GM18499 (cell line): ENCODE measurements around the gene SYNE1.

ENCODE experiments used
- ATAC-seq: cut with Tn5 transposase; IDR thresholded peaks from one replicate; pipeline ENCODE4 v1.9.1; 2021; ENCODE audit warnings: moderate number of reproducible peaks; ENCODE audit not compliant: insufficient read depth, unreplicated experiment

Gene SYNE1

DNA sequence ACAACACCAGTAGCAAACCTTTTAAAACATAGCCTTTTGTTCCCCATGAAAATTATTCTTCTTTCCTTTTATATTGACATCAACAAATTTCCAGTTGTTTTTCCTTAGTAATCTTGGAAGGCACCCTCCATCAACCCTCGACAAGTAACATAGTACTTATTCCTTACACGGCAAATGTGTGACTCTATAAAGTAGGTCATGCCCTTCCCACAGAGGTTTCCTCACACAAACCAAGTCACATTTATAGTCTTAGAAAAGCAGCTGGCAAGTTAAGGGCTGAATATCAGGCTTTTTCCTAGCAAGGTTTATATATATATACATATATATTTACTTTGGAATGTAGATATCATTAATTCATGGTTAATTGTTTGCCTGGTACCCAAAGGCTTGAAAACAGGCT lies 371.5 kb downstream of the SYNE1 start:
- ATAC-seq: no peak

DNA sequence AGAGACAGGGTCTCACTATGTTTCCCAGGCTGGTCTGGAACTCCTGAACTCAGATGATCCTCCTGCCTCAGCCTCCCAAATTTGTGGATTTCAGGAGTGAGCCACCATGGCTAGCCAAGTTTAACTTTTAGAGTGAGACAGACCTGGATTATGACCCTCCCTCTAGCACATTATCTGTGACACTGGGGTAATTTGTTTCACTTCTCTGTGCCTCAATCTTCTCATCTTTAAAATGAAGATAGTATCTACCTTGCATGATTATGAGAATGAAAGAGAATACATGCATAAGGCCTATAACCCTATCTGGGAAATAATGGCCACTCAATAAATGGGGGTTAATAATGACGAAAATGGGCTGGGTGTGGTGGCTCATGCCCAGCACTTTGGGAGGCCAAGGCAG lies 373.6 kb downstream of the SYNE1 start:
- no peak for ATAC-seq

DNA sequence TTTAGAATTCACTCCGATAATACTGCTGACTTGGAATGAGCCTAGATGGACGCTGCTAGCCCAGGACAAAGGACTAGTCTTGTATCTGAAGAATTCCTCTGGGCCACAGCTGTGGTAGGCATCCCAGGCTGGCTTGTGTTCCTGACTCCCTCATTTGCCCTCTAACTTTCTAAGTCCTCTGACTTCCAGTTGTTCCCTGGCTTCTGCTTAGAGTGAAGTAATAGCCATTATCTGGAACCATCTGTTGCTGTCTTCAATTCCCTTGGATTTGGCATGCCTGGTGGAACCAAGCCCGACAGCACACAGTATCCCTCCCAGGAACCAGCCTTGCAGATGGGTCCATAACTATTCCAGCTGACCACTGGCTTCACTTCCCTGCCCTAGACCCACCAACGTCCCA lies 376.0 kb downstream of the SYNE1 start:
- ATAC-seq: no peak

DNA sequence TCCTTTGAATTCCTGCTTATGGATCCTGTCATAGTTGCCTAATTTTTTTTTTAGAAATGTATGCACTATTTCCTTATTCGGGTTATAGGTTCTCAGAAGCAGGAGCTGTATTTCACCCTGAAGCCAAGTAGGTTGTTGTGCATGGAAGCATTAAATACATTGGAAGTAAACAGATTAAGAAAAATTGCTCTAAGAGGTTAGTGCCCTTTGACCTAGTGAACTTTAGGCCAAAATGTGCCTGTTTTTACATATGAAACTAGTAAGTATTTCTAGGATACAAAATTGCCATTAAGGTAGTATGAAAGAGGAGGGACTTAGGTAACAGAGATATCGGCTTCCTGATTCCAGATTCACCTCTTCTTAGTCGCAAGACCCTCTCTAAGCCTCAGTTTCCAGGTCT lies 377.9 kb downstream of the SYNE1 start:
- ATAC-seq: no peak

DNA sequence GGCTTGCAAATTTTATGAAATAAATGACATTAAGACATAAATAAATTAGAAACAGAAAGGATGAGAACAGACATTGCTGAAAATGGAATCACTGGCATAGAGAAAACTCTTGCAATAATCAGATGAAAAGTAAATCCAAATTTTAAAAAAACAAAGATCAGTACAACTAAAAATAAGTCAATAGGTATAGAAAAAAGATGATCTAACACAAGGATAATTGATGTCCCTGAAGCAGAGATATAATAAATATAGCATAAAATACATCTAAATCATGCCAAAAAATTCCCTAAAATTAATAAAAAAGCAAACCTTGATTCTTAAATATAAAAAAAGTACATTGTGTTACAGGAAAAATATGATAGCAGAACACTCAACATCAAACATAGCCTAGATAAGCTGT lies 379.6 kb downstream of the SYNE1 start:
- no peak for ATAC-seq

DNA sequence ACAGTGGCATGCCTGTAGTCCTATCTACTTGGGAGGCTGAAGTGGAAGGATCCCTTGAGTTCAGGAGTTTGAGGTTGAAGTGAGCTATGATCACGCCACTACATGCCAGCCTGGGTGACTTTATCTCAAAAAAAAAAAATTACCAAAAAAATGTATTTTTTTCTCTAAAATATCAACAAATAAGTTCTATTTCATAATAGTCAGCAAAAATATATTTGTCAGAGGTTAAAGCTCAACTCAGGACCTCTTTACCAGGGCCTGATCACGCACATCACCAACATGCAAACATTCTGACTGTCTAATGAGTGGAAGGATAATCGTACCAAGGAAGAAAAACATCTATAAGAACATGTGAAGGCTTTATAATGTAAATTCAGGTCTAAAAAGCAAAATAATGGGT lies 387.0 kb downstream of the SYNE1 start:
- no peak for ATAC-seq

DNA sequence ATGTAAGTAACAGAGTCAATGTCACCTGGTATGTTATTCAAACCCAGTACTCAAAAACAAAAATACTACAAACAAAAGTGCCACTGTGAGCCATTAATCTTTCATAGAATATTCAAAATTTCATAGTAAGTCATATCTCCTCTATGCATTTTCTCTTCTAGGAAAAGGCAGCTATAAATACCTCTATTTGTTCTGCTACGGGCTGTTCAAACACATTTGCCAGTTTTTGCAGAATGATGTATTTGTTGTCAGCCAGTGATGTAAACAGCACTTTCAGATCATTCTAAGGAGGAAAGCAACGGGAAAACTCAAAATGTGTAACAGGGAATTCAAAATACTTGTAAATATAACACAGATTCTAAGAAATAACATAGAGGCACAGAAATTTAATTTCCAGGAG lies 388.2 kb downstream of the SYNE1 start:
- ATAC-seq: no peak

DNA sequence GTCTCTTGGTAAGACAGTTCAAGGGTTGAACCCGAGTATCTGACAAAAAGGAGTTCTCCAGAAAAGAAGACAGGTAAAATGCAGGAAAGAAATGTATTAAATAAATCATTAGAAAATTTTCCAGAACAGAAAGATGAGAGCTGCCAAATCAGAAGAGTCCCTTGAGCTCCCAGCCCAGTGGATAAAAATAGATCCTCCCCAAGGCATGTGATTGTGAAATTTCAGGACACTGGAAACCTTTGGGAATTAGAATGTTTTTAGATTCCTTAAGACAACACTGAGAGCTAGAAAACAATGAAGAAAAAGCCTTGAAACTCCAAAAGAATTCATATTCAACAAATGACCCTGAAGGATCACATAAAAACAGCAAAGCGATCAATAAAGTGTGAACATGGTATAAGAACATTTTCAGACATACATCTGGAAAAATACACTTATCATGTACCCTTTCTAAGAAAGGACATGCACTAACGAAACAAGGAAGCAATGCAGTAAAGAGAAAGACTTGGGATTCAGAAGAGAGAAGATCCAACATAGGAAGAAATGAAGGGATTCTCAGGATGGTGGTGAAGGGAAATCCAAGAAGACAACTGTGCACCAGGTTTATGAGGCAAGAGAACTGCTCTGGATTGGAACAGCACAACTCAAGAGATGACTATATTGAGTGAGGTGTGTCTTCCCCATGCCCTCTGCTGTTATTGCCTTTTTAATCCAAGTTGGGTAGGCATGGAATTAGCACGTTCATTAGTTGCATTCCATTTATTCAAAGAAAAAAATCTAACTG lies 390.4 kb downstream of the SYNE1 start:
- ATAC-seq: no peak

DNA sequence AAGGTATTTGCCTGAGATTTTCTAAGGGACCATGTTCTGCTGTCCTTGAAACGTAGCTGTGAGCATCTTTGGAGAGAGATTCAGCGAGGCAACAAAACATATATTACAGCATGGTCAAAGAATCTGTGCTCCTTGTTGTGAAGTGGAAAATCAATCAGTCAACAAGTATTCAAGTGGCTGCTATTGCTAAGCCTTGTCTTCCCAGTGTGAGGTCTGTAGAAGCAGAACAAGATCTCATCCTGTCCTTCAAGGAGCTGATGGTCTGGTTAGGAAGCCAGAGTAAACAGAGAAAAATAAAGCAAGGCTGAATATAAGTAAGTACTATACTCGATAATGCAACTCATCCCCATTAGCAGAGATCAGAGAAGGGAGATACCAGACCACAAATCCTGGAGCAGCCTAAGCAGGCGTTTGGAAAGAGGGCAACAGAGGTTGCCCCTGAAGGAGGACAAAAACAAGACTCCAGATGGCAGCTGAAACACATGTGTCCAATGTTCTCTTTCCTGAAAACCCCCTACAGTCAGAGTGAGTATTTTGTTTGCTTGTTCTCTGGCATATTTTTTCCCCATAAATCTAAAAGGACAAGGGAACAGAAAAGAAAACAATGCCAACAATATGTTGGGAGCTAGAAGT lies 392.0 kb downstream of the SYNE1 start:
- no peak for ATAC-seq

DNA sequence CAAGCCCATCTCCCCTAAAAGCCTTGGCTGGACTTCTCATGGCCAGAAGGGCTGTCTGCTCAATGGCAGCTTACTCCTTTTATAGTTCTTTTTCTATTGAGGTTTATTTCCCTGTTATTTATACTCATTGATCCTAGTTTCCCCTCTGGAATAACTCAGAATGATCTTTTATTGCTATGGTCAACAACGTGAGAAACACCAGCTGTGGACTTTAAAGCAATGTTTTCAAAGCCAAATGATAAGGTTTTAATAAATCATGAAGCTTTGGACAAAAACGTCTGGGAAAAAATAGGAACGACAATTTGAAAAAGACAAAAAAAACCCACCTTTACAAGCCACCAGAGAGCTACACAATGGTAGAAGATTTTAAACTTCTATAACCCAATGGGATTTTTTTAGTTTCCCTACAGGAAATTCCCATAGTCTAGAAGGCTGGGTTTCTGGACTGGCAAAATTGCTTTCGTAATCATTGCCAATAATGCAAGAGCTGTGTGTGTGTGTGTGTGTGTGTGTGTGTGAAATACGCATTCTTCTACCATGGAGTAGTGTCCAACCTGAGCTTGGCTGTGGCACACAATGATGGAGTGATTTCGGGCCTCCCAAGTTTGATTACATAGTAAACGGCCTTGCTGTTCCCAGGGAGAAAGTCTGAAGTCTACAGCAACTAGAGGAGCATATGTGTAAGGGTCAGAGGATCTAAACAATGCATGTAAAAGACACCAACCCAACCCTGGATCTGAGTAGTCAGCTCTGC lies 396.0 kb downstream of the SYNE1 start:
- no peak for ATAC-seq

DNA sequence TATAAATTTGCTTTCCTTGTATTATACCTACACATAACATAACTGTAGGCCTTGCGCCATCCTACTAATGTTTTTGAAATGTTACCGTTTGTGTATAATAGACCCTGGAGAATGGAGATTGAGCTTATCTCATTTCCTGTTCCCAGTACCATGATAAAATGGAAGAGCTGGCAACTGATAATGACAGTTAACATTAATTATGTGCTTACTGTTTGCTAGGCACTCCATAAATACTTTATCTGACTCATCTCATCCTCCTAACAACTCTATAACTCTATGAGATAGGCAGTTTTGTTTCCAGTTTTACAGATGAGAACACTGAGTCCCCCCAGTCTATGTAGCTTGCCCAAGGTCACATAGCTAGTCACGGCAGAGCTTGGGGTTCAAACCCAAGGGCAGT lies 396.7 kb downstream of the SYNE1 start:
- no peak for ATAC-seq

DNA sequence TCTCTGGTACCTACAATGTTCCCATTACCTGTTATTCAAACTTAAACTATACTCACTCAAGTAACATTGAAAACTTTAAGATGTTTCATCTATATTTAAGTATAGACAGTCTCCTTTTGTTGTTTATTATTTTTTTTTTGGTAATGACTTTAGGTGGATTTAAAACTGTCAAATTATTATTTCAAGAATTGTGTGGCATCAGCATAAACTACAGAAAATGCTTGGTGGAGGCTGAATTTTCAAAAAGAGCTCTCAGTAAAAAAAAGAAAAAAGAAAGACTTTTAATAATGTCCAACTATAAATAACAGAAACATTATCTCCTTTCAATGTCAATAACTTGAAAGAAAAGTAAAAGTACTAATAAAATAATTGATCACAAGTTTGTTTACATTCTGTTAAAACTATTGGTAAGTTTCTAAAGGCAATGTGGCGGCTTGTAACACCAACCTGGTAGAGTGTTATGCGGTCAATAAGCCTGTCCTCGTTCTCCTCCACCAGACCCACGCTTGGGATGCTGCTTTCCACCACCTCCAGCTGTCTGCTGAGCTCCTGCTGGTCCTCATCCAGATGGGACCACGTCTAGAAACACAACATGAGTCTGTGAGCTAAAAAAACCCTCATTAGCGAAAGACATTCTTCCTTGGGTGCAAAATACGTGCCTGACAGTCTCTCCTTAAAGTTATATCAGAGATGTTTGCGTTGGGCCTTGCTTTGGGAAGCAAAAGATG lies 400.6 kb downstream of the SYNE1 start:
- no peak for ATAC-seq

DNA sequence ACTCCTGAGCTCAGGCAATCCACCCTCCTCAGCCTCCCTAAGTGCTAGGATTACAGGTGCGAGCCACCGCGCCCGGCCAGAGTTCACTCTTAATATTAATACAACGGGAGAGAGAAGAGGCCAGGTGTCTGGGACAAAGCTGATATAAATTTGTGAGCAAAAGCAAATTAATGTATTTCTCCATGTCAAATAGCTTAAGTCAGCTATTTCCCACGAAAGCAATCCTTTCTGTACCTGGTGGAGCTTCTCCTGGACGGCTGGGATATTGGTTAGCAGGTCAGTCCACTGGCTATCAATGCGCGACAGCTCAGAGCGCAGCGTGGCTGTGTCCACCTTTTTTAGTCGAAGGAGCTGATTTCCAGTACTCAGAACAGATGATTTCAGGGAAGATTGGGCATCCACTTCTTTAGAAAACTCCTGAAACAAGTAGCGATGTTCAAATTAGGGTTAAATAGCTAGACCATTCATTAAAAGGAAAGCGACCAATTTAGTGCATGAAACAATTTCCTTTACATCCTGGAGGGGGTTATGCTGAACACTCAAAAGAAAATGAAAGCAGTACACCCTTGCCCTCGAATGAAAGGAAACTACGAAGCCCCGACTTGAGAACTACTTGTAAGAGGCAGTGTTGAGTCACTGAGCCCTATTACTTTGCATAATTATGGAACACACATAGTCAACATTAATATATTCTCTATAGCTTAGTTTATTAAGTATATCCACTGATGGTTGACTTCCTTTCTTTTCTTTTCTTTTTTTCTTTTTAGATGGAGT lies 403.4 kb downstream of the SYNE1 start:
- ATAC-seq: no peak

DNA sequence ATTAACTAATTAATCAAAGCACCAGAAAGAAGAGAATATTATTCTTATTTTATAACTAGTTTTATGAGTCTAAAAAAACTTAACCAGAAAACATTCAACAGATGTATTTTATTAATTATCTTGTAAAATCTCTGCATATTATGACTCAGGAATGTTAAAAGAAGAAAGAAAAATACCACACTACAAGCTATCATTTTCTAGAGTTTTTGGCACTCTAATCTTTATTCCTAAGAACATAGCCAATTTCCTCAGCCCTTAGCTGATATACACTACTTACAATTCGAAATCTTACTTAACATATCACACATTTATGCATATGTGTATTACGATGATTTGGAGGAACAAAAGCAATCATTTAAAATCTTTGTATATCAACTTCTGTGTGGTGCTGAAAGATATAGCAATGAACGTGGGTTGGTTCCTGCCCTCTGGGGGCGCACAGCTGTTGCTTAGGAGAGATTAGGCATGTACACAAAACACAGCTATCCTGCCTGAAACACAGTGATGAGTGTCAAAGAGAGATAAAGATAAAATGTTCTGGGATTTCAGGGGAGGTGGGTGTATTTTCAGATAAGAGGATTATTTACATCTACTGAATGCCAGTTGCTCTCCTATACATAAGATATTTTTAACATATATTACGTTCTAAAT lies 404.5 kb downstream of the SYNE1 start:
- ATAC-seq: no peak

DNA sequence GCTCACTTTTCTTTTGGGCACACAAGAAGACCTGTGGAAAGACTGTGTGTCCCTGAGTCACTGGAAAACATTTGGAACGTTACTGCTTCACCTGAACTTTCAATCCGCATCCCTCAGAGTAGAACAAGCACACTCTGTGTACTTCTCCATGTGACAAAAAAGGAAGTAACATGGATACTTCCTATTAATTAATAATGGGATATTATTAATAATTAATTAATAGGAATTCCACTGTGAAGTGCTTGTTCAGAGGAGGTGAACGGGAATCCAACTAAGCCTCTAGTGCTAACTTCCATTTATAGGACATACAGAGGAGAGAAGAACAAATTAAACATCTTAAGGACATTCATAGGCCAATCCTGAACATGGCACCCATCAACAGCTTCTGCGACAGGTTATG lies 407.8 kb downstream of the SYNE1 start:
- no peak for ATAC-seq

DNA sequence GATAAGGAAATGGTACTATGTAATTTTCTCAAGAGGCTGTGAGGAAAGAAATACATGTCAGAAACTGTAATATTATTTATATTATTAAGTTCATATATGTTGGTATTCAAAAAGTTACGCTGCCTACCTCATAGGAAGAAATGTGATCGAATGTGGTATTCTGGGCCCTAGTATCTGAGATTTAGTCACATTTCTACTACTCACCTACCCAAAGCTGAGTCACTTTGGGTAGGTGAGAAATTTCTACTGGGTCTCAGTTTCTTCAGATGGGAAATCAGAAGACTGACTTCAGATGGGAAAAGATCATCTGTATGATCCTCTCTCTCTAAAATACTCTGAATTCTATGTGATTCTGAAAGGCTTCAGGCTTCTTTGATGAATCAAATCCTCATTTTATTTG lies 411.0 kb downstream of the SYNE1 start:
- no peak for ATAC-seq

DNA sequence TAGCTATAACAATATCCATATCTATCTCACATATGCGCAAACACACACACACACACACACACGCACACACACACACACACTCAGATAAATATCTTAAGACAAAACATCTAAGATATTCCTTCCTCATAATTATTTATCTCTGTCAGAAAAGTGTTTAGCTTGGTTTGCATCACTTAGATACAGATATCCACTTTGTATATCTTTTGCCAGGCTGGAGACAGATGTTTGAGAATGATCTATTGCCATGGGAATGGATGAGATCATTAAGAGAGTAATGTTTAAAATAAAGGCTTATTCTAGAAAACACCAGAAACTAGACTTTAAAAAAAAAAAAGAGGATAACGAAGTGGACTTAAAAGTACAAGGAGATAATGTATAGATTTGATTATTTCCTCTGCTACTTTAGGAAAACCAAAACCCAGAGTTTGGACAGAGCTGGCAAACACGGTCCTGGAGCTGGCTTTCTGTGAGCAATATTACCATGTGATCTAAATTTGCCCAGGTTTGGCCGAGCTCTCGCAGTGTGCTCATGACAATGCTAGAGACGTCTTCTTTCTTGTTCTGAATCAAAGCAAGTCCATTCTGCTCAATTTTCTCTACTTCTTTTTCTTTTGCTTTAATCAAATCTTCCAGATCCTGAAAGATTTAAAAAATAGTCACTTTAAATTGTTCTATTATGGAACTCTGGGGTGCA lies 411.8 kb downstream of the SYNE1 start:
- ATAC-seq: no peak

DNA sequence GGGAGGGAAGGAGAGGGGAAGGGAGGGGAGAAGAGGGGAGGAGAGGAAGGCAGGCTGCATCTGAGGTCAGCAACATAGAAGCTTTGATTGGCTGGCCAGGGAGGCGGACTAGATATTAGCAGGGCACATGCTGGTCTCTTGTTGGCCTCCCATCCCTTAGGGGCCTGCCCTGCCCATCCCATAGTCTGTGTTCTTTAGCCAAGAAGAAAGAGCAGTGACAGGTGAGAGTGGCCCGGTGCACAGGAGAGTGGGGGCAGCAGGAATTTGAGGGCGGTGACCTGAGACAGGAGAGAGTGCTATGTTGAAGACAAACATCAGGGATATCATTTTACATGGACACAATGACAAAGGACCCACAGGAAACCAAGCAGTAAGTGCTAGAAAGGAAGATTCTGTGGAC lies 413.5 kb downstream of the SYNE1 start:
- ATAC-seq: no peak
